SIG-M5 treated with dmso at 0.1 percent for 504 hours (cell line): ENCODE data around the gene TARS3.
A peak's percentile ranks its signal among the peaks of the same experiment; 100 is the strongest.
"Not testable (repeated sequence)": the region's sequence is repeated elsewhere in the genome, so short reads cannot be mapped to it uniquely, and the experiment has no call there.

Experiments
- DNase-seq: peaks from one replicate; lab custom pipeline; 2025; ENCODE audit not compliant: unreplicated experiment; lab: John Stamatoyannopoulos, UW

Gene TARS3

GRCh38 chr15:101657171-101657570 lies 67.1 kb downstream of the TARS3 start:
- no peak for DNase-seq

- DNase-seq: peak; percentile 30
Observed at GRCh38 chr15:101654624-101655337, 69.5 kb downstream of the TARS3 start.

DNA sequence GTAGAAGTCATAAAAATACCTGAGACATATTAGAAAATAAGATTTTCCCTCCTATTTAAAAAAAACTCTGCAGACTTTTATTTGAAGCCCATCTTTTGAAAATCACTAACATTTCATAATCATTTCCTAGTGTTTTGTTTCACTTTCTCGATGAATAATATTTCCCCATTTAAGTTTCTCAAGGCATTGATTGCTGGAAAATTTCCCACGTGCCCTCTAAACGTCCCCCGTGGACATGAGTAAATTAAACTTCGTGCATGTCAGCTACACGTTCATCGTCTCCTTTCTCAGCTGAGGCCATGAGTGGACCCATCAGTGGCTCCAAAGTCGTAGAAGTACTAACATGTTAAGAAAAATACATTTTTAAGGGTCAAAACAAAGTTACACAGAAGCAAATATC lies 70.1 kb downstream of the TARS3 start:
- DNase-seq: peak; percentile 23

DNA sequence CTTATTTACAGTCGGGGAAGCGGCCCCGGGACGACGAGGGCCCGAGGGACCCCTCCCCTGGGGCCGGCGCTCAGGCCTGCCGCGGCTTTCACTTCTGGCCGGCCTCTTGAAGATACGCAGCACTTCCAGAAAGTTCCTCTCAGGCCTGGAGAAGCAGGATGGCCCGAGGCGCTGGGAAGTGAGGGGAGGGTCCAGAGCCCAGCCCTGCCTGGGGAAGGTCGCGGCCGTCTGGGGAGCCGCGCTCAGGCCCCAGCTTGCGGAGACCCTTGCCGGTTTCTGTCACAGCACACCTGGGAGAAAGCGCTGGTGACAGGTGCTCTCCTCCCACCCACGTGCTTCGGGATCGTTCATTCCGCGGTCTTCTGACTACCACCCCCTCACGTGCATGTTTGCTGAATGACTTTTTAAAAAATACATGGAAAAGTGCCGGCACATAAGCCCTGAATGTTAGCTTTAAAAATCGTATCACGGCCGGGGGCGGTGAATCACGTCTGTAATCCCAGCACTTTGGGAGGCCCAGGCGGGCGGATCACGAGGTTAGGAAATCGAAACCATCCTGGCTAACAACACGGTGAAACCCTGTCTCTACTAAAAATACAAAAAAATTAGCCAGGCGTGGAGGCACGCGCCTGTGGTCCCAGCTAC lies 71.4 kb downstream of the TARS3 start:
- no peak for DNase-seq

DNA sequence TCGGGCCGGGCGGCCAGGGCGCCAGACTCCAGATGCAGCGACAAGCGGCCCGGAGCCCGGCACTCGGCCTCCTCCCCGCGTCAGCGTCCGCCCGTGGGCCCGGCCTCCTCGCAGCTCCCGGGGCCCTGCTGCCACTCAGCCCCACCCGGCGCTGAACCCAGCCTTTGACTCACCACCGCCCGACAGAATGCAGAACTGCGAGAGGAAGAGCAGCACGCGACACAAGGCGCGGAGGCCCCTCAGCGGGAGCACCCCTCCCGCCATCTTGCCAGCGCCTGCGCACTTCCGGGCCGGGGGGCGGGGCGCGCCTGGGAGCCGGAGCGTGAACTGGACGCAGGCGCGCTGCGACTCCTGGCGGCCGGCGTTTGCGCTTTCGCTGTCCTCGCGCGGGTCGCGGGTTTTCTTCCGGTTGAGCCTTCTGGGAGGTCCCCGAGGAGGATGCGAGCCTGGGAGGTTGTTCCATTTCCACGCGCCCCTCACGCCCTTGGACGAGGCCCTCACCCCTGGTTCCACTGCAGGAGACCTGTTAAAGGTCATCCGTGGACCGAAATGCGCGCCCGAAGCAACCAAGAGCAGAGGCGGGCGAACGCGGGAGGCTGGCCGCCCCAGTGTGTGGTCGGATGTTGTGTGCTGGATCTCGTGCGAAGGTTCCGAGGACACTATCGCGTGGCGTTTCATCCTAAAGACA lies 72.0 kb downstream of the TARS3 start, which contains the start of gene TM2D3:
TM2D3 (minus strand) TSS at position 284 of the 688 bp plus-strand sequence; CDS start at position 264, 20 bp downstream.
- peak; percentile 89 for DNase-seq

DNA sequence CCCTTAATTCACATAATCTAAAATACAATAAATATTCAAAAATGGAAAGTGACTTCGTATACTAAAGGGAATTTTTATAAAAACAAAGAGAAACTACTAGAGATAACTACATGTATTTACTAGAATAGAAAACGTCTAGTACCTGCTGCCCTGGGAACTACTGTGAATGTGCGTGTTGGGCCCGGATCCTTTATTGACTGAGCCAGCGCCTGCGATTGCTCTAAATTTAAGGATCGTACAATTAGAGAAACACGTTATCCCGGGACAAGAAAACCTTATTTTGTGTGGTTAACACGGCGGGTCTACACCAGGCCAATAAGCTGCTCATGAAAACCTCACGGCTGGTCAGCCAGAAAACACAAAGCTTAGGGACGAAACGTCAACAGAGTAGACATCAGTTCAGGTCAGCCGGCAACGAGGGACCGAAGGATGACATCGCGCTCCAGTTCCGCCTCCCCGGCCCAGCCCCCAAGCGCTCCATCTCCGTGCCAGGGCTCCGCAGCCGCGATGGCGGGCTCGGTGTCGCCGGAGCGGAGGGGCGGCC lies 72.6 kb downstream of the TARS3 start:
- DNase-seq: peak; percentile 56

GRCh38 chr15:101650145-101650544 lies 74.1 kb downstream of the TARS3 start:
- DNase-seq: no peak

- no peak for DNase-seq
Observed at GRCh38 chr15:101648356-101648755, 75.9 kb downstream of the TARS3 start.

GRCh38 chr15:101647251-101647650 lies 77.0 kb downstream of the TARS3 start:
- DNase-seq: no peak

DNA sequence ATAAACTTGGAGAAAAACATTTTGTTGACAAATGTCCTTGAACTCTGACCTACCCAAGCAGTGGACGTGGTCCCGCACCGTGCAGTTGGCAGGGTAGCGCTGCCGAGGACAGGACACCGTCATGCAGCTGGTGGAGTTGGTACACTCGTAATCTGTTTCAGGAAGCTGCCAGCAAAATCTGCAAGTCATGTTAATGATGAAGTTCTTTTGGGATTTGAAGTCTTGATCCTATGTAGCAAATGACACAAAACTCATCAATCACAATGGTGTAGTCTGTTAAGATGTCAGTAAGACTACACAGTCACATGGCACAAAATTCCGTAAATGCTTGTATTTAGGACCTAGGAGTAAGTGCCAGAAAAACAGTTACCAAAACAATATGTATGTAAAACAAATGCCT lies 77.6 kb downstream of the TARS3 start:
- DNase-seq: no peak

- no peak for DNase-seq
Observed at GRCh38 chr15:101642361-101642760, 81.9 kb downstream of the TARS3 start.

- DNase-seq: peak; percentile 92
Observed at GRCh38 chr15:101641894-101642293, 82.4 kb downstream of the TARS3 start.

DNA sequence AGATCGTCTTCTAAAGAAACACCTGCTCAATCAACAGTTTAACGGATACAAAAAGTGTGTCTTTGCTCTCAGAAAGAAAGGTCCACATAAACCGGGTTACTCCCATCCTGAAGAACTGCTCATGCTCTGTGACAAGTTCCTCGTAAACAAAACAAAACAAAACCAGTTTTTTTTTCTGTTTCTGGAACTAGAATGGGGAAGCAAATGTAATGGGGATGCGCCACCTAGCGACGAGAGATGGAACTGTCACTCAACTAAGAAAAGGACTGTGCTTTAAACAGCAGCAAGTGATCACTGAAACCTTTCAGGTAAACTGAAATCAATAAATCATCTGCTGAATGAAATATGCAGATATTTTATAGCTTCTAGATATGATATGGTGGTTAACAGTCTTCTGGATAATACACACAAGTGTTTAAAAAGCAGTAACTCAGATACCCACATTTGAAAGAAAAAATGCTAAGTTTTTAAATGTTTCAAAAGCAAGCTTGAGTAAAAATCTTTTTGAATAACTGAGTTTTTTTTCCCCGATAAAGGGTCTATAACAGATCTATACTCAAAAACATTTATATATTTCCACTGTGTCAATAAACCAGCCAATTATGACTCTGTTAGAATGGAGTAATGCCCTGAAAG lies 83.0 kb downstream of the TARS3 start:
- DNase-seq: peak; percentile 73

- DNase-seq: no peak
Observed at GRCh38 chr15:101639667-101640066, 84.6 kb downstream of the TARS3 start.

GRCh38 chr15:101637919-101638318 lies 86.4 kb downstream of the TARS3 start:
- no peak for DNase-seq

DNA sequence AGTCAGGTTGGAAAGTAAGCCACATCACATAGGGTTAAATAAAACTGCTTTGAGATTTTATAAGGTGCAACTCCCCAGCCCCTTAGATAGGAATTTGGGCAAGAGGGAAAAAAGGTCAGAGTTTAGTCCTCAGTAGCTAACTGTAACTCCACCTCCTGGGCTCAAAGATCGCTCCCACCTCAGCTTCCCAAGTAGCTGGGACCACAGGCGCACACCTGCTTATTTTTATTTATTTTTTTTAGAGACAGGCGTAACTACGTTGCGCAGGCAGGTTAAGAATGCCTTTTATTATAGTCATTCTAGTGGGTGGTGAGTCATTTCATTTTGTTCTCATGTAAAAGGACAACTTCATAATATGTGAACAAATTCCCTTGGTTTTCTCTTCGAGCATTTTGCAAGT lies 86.8 kb downstream of the TARS3 start:
- DNase-seq: no peak

- DNase-seq: no peak
Observed at GRCh38 chr15:101637038-101637437, 87.2 kb downstream of the TARS3 start.

- no peak for DNase-seq
Observed at GRCh38 chr15:101635944-101636727, 88.1 kb downstream of the TARS3 start.

DNA sequence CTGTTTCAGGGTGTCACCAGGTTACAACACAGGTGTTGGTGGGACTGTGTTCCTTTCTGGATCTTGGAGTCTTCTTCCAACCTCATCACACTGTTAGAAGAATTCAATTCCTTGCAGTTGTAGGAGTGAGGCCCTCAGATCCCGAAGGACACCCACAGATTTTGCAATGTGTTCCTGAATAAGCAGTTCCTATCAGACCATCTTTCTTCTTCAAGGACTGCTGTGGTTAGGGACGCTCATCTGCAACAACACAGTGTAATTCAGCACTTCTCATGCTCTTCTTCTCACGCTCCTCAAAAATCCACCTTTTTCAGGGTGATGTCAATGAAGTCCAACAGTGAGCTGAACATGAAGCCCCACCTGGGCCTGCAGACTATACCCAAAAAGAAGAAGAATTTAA lies 90.9 kb downstream of the TARS3 start:
- DNase-seq: no peak

- DNase-seq: not testable (repeated sequence)
Observed at GRCh38 chr15:101626729-101627128, 97.5 kb downstream of the TARS3 start.
